GM21360 (cell line): ENCODE data around the gene RUVBL2.
"Not testable (repeated sequence)": the region's sequence is repeated elsewhere in the genome, so short reads cannot be mapped to it uniquely, and the experiment has no call there.

Source experiments
- ATAC-seq: cut with Tn5 transposase; IDR thresholded peaks from one replicate; pipeline ENCODE4 v1.9.1; 2021; ENCODE audit warnings: mild to moderate bottlenecking, moderate library complexity; ENCODE audit not compliant: unreplicated experiment

The RUVBL2 gene

GRCh38 chr19:49042177-49042576, 48.5 kb downstream of the RUVBL2 start:
- ATAC-seq = no peak

- ATAC-seq = not testable (repeated sequence)
These were observed 49.0 kb downstream of the RUVBL2 start for GRCh38 chr19:49042666-49043065.

- ATAC-seq = not testable (repeated sequence)
These were observed 49.9 kb downstream of the RUVBL2 start, which contains the start of gene CGB5 for GRCh38 chr19:49043548-49043947. CGB5 (plus strand) TSS chr19:49043848; CDS start chr19:49044210, 362 bp downstream.

- ATAC-seq = not testable (repeated sequence)
These were observed 55.3 kb downstream of the RUVBL2 start, which contains the start of gene CGB8 for GRCh38 chr19:49049011-49049410. CGB8 (minus strand) TSS chr19:49049111; CDS start chr19:49048739, 372 bp downstream.

GRCh38 chr19:49049834-49050233, 56.1 kb downstream of the RUVBL2 start:
- ATAC-seq = not testable (repeated sequence)

GRCh38 chr19:49050376-49051033, 56.8 kb downstream of the RUVBL2 start:
- not testable (repeated sequence) for ATAC-seq

GRCh38 chr19:49056101-49056901, 62.6 kb downstream of the RUVBL2 start:
- no peak for ATAC-seq

- not testable (repeated sequence) for ATAC-seq
These were observed 63.4 kb downstream of the RUVBL2 start for GRCh38 chr19:49056902-49057596.

- no peak for ATAC-seq
These were observed 64.0 kb downstream of the RUVBL2 start, which contains the start of gene CGB7 for GRCh38 chr19:49057636-49058234. CGB7 (minus strand) TSS chr19:49057749; CDS start chr19:49055375, 2,374 bp downstream.

- no peak for ATAC-seq
These were observed 64.9 kb downstream of the RUVBL2 start for GRCh38 chr19:49058562-49058961.

- ATAC-seq = no peak
These were observed 65.4 kb downstream of the RUVBL2 start for GRCh38 chr19:49059053-49059452.

- ATAC-seq = no peak
These were observed 67.3 kb downstream of the RUVBL2 start for GRCh38 chr19:49061000-49061399.

- no peak for ATAC-seq
These were observed 67.8 kb downstream of the RUVBL2 start for GRCh38 chr19:49061445-49061844.

- no peak for ATAC-seq
These were observed 70.4 kb downstream of the RUVBL2 start for GRCh38 chr19:49064029-49064629.

GRCh38 chr19:49064768-49065611, 71.3 kb downstream of the RUVBL2 start, which contains the start of gene NTF4:
NTF4 (minus strand) TSS chr19:49064818; CDS start chr19:49061997, 2,821 bp downstream.
- no peak for ATAC-seq
